Heart right ventricle (tissue), 16 donors: ENCODE data around the gene IL19. TPM values are rescaled to one million over a fixed set of nuclear protein-coding genes. Genes with fewer than 3 reads are reported as not detected.

Experiments used
- ATAC-seq, 8 donors: fragments of 200-7000 bp; cut with Tn5 transposase; one replicate each; pipeline ENCODE4 v1.9.1; 2020; ENCODE audit warnings: mild to moderate bottlenecking in 8 of 8, moderate library complexity in 8 of 8, moderate number of reproducible peaks in 1 of 8
- DNase-seq, 2 donors: peaks; one replicate each; pipeline ENCODE4 v3.0.0-alpha.2; 2020
- H3K27ac ChIP-seq, 10 donors: fragments of 200-600 bp; sonication (generic) in 2 of 10; one replicate each; pipeline versions ENCODE4 v1.5.0 to v1.8.0; 2020 to 2022; ENCODE audit warnings: mild to moderate bottlenecking in 3 of 10
- H3K27me3 ChIP-seq, 7 donors: fragments of 200-600 bp; one replicate each; pipeline ENCODE4 v1.8.0; 2021 to 2022; ENCODE audit warnings: mild to moderate bottlenecking in 2 of 7
- H3K36me3 ChIP-seq, 9 donors: fragments of 200-600 bp; sonication (generic) in 1 of 9; one replicate each; pipeline versions ENCODE4 v1.5.0 to v1.8.0; 2020 to 2022; ENCODE audit warnings: mild to moderate bottlenecking in 2 of 9
- H3K4me1 ChIP-seq, 9 donors: fragments of 200-600 bp; sonication (generic) in 1 of 9; one replicate each; pipeline versions ENCODE4 v1.5.0 to v1.8.0; 2020 to 2022; ENCODE audit warnings: mild to moderate bottlenecking in 4 of 9
- H3K4me3 ChIP-seq, 10 donors: fragments of 200-600 bp; sonication (generic) in 2 of 10; one replicate each; pipeline versions ENCODE4 v1.5.0 to v1.8.0; 2020 to 2022; ENCODE audit warnings: mild to moderate bottlenecking in 7 of 10, moderate library complexity in 2 of 10
- H3K9me3 ChIP-seq, 11 donors: fragments of 200-600 bp in 10 of 11; sonication (generic) in 2 of 11; one replicate each; pipeline versions ENCODE4 v1.5.0 to v1.8.0; 2013 to 2022; ENCODE audit warnings: mild to moderate bottlenecking in 2 of 11, control low read depth in 1 of 11, moderate library complexity in 1 of 11
- CTCF ChIP-seq, 9 donors: fragments of 200-600 bp; sonication (generic) in 2 of 9; IDR thresholded peaks; one replicate each; pipeline versions ENCODE4 v1.5.0 to v1.8.0; 2021 to 2022; ENCODE audit warnings: antibody characterized with exemption in 9 of 9, mild to moderate bottlenecking in 5 of 9, moderate library complexity in 1 of 9
- WGBS, 2 donors: extraction: QIAGEN DNeasy Blood & Tissue Kit; methylation state at CpG; one replicate each; pipeline ENCODE4 v1.1.7; 2013; ENCODE audit warnings: inconsistent platforms in 1 of 2; 5-methylcytosine and 5-hydroxymethylcytosine counted together
- intact Hi-C, 10 donors: fragments of 100-400 bp; cut with DNase I; formaldehyde crosslinking; loops; one replicate each; pipeline versions ENCODE4 v1.11.1 to v1.14.2; 2022
- polyA plus RNA-seq, 2 donors: library from polyadenylated mRNA; stranded (reverse); fragments of 200-250 nt; gene quantifications; one replicate each; pipeline ENCODE4 v1.2.3, GENCODE V29; 2013
- total RNA-seq, 10 donors: library from RNA; stranded (reverse); fragmentation: NEBNext Ultra II Directional in 3 of 10; extraction: Animal tissue kit (Norgen Biotek cat#: 25700) in 3 of 10; gene quantifications; one replicate each; pipeline versions ENCODE4 v1.2.1 to v1.2.4, GENCODE V29; 2021 to 2023
- donor health status: Arrhythmogenic right ventricular cardiomyopathy.
- donor health status: ischemic (EF 13 %, LVEDD 7.1; RV severe dilation, severe dysfunction).
- donor health status: healthy with polysubstance abuse.
- donor health status: DM: no; HTN: yes; CAD: no.
- donor health status: DM: no; HTN: no; CAD: no.
- donor health status: ischemic (EF 25% LVEDD 6.9; RV normal size, moderate dysfunction).
- donor health status: ischemic (EF 25% LVEDD 5.7; RV mildly dilated, moderate dysfunction).
- donor health status: healthy.
- donor health status: DM: yes; HTN: yes; CAD: no.
- donor health status: Ischemic cardiomyopathy.
- donor health status: ischemic (EF 35%, LVEDD 5.7; RV mildly dilated, moderate dysfunction).
- donor health status: nonischemic (EF 11% LVEDD 7.7; RV severe dilation, severe dysfunction).
- donor health status: DM: yes; HTN: yes; CAD: no.
- donor health status: PGD.
- donor health status: ischemic (EF 29% LVEDD 5.4; RV normal size, mild dysfunction).
- donor health status: nonischemic (EF 23%, LVEDD 6.1; RV moderate dilation, normal function).

IL19 gene
- total and polyA plus RNA-seq, 12 donors = not detected

DNA sequence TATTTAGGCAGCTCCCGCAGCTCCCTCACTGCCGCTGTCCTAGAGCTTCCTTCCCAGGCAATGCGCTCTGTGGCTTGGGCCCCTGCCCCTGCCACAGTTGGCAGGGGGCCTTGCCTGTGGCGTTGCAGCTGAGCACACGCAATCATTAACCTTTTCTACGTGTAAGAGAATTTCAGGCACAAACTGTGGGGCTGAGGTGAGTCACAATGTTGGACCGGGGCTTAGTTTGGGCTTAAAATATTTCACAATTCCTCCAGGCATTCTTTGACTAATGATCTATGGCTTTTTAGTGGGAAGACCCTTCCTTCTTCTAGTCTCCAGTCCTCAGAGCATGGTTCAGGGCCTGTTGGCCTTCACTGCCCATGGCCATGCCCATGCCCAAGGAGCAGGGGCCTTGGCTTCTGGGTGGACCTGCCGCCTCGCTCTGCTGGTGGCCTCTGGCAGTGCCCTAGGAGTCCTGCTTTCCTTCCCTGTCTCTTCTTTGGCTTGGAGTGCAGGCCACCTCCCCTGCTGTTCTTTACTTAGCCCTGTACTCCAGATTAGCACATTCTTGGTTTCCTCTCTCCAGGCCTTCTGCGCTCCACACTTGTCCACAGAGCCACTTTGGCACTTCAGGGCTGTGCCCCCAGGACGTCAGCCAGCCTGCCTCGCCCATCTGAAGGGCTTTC is 46.6 kb upstream of the IL19 start:
- intact Hi-C loops = loop anchor here (2.0 to 10.0 kb wide), 7 partner anchors 31 to 89 kb away; partner anchors contain the start of gene DYRK3 (in 2 of the 10)
- ATAC-seq (peak; percentile 41 to 83 (median 67)), DNase-seq (peak in 1 of 2 donors; percentile 56)
- H3K4me3 ChIP-seq = peak overlapping the region in 3 of 10 donors; percentile 6 to 25 (median 17)
- WGBS, 2 donors = 28 to 43% methylated on average over 12 of the region's 12 CpGs
- H3K27ac ChIP-seq = peak overlapping the region; percentile 67 to 95 (median 85)
- H3K27me3 ChIP-seq = no peaks in the 10 kb centered on the region
- H3K4me1 ChIP-seq = peaks cover 39 to 100% (median 98%) of the 10 kb centered on the region in 9 donors
- TF ChIP-seq CTCF (IDR thresholded peaks at IDR 0.05) = peak in 2 of 9 donors; percentile 7 to 12
- no peaks in the 10 kb centered on the region for H3K9me3 ChIP-seq
- peaks cover 0 to 6% (median 0%) of the 10 kb centered on the region in 9 donors for H3K36me3 ChIP-seq

- Histone ChIP-seq H3K36me3 (peaks cover 0 to 20% (median 14%) of the 10 kb centered on the region in 9 donors), H3K9me3 (no peaks in the 10 kb centered on the region), H3K4me3 (no peak overlapping the region), H3K27me3 (no peaks in the 10 kb centered on the region), H3K27ac (peak overlapping the region in 9 of 10 donors; percentile 12 to 95 (median 86)), H3K4me1 (peaks cover 35 to 95% (median 84%) of the 10 kb centered on the region in 9 donors)
- ATAC-seq (no peak), DNase-seq (no peak)
- intact Hi-C loops = loop anchor here (2.0 to 10.0 kb wide), 8 partner anchors 33 to 187 kb away; partner anchors contain the start of gene DYRK3 (in 2 of the 10)
- peak; percentile 30 to 75 (median 54) for TF ChIP-seq CTCF (IDR thresholded peaks at IDR 0.05)
- WGBS, 2 donors = 62 to 68% methylated on average over 9 of the region's 9 CpGs
Measured at GRCh38 chr1:206725109-206725963, 45.2 kb upstream of the IL19 start.

GRCh38 chr1:206727981-206728696 is 42.4 kb upstream of the IL19 start:
- ATAC-seq = peak in 1 of 8 donors; percentile 13
- intact Hi-C loops = loop anchor here in 9 of 10 donors (2.0 to 10.0 kb wide), 8 partner anchors 36 to 185 kb away; partner anchors contain the start of gene DYRK3 (in 2 of the 9)
- peak overlapping the region in 9 of 10 donors; percentile 17 to 63 (median 45) for H3K27ac ChIP-seq

More at GRCh38 chr1:206727981-206728696, 42.4 kb upstream of the IL19 start:
- WGBS, 2 donors = 36 to 57% methylated on average over 8 of the region's 8 CpGs
- H3K27me3 ChIP-seq = no peaks in the 10 kb centered on the region
- TF ChIP-seq CTCF (IDR thresholded peaks at IDR 0.05) = no peak
- DNase-seq = no peak
- H3K9me3 ChIP-seq = no peaks in the 10 kb centered on the region
- peaks cover 2 to 48% (median 41%) of the 10 kb centered on the region in 9 donors for H3K36me3 ChIP-seq
- H3K4me1 ChIP-seq = peaks cover 29 to 67% (median 56%) of the 10 kb centered on the region in 9 donors
- H3K4me3 ChIP-seq = no peak overlapping the region
